Pancreas (tissue), 10 donors: Measurements from ENCODE around the gene LSM11. TPM values are rescaled to one million over a fixed set of nuclear protein-coding genes. Genes with fewer than 3 reads are reported as not detected.

ENCODE experiments used
- ATAC-seq, 4 donors: fragments of 200-7000 bp; cut with Tn5 transposase; one replicate each; pipeline versions ENCODE4 v1.8.0 to v1.9.1; 2020; ENCODE audit warnings: mild to moderate bottlenecking in 4 of 4, moderate library complexity in 4 of 4
- DNase-seq, 6 donors: peaks; one replicate each; pipeline ENCODE4 v3.0.0-alpha.2; 2020
- FAIRE-seq: peaks from 2 replicates; lab custom pipeline; 2012; peaks lifted over from hg19 to GRCh38; lab: Jason Lieb, UNC
- H3K27ac ChIP-seq, 4 donors: fragments of 200-600 bp; sonication (generic); 1 replicate in 3 of 4; 2 replicates in 1 of 4; pipeline versions ENCODE4 v1.5.0 to v1.8.0; 2020
- H3K27me3 ChIP-seq, 4 donors: fragments of 200-600 bp; one replicate each; pipeline ENCODE4 v1.8.0; 2021
- H3K36me3 ChIP-seq, 3 donors: fragments of 200-600 bp; sonication (generic) in 1 of 3; one replicate each; pipeline versions ENCODE4 v1.5.0 to v1.8.0; 2020 to 2021
- H3K4me1 ChIP-seq, 3 donors: fragments of 200-600 bp; one replicate each; pipeline ENCODE4 v1.8.0; 2021
- H3K4me3 ChIP-seq, 4 donors: fragments of 200-600 bp; sonication (generic) in 2 of 4; one replicate each; pipeline versions ENCODE4 v1.5.0 to v1.8.0; 2020 to 2021
- H3K9me3 ChIP-seq, 4 donors: fragments of 200-600 bp; one replicate each; pipeline ENCODE4 v1.8.0; 2021
- WGBS, 2 donors: extraction: QIAGEN DNeasy Blood & Tissue Kit; methylation state at CpG; one replicate each; pipeline ENCODE4 v1.1.7; 2013; 5-methylcytosine and 5-hydroxymethylcytosine counted together
- intact Hi-C, 3 donors: fragments of 100-400 bp; cut with DNase I; formaldehyde crosslinking; loops; one replicate each; pipeline versions ENCODE4 v1.11.1 to v1.14.2; 2022
- polyA plus RNA-seq, 2 donors: library from polyadenylated mRNA; stranded (reverse); fragments of 200-250 nt; gene quantifications; one replicate each; pipeline ENCODE4 v1.2.3, GENCODE V29; 2013
- total RNA-seq, 6 donors: library from RNA; stranded (reverse); fragmentation: NEBNext Ultra II Directional in 4 of 6; extraction: Animal tissue kit (Norgen Biotek cat#: 25700) in 4 of 6; gene quantifications; one replicate each; pipeline versions ENCODE4 v1.2.1 to v1.2.4, GENCODE V29; 2021 to 2023
- TF ChIP-seq, protein P1 (sequence below), 4 donors: fragments of 200-600 bp; sonication (generic) in 3 of 4; IDR thresholded peaks; one replicate each; pipeline versions ENCODE4 v1.5.0 to v1.8.0; 2021; ENCODE audit warnings: antibody characterized with exemption in 4 of 4
- donor health status: healthy with polysubstance abuse.
- donor health status: DM: no; HTN: no; CAD: no; lungs with moderate emphysema.
- donor health status: DM: no; HTN: no; CAD: no.
- donor health status: control.
- donor health status: control.
- donor health status: Bipolar disorder and iron deficiency.
- donor health status: DM: yes; HTN: yes; CAD: no.
- donor health status: DM: no; HTN: no; CAD: no.
- donor health status: DM: no; HTN: no; CAD: no.
- donor health status: DM: yes; HTN: yes; CAD: no.

LSM11 gene
- total and polyA plus RNA-seq, 8 donors, result 0.57 to 2.7 (median 1.6) TPM

DNA sequence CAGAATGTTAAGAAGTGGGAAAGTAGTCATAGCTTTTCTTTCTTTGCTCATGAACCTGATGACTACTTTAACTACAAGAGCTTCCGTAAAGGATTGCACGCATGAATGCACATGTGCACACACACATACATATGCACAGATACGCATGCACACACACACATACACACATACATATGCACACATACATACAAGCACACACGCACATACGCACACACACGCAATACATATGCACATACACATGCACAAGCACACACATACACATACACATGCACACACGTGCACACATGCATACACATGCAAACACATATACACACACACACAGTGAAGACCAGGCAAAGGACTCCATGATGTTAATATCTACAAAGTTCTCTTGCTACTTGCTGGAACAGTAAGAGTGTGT lies 22.9 kb downstream of the LSM11 start:
- Histone ChIP-seq H3K9me3 (no peaks in the 10 kb centered on the region), H3K36me3 (no peaks in the 10 kb centered on the region), H3K27me3 (no peaks in the 10 kb centered on the region), H3K4me3 (no peak overlapping the region), H3K27ac (no peak overlapping the region), H3K4me1 (no peaks in the 10 kb centered on the region)
- intact Hi-C loops, result no loop called here
- ATAC-seq, result no peak
- TF ChIP-seq, protein P1, sequence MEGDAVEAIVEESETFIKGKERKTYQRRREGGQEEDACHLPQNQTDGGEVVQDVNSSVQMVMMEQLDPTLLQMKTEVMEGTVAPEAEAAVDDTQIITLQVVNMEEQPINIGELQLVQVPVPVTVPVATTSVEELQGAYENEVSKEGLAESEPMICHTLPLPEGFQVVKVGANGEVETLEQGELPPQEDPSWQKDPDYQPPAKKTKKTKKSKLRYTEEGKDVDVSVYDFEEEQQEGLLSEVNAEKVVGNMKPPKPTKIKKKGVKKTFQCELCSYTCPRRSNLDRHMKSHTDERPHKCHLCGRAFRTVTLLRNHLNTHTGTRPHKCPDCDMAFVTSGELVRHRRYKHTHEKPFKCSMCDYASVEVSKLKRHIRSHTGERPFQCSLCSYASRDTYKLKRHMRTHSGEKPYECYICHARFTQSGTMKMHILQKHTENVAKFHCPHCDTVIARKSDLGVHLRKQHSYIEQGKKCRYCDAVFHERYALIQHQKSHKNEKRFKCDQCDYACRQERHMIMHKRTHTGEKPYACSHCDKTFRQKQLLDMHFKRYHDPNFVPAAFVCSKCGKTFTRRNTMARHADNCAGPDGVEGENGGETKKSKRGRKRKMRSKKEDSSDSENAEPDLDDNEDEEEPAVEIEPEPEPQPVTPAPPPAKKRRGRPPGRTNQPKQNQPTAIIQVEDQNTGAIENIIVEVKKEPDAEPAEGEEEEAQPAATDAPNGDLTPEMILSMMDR (IDR thresholded peaks at IDR 0.05), result no peak
- no peak for FAIRE-seq
- 86 to 91% methylated on average over 7 of the region's 7 CpGs for WGBS, 2 donors
- no peak for DNase-seq

DNA sequence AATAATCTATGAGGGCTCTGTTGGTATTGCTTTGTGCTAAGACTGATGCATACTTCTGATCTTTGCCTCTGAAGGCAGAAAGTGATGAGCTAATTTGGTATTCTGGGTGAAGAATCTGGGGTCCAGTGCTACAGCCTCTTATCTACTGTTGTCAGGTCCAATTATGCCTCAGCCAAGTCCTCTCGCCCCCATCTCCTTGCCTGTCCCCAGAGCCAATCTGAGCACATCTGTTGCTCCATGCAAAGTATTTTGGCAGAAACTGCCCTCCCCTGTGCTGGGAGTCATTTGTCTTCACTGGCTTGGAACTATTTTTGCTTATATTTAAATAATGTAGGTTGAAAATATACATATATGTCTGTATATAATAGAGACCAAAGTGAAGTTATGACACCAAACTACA lies 23.4 kb downstream of the LSM11 start:
- H3K4me1 ChIP-seq, result no peaks in the 10 kb centered on the region
- no peaks in the 10 kb centered on the region for H3K27me3 ChIP-seq
- no peaks in the 10 kb centered on the region for H3K9me3 ChIP-seq
- no peak overlapping the region for H3K27ac ChIP-seq
- H3K36me3 ChIP-seq, result no peaks in the 10 kb centered on the region
- ATAC-seq, result no peak
- no peak for DNase-seq
- FAIRE-seq, result no peak
- intact Hi-C loops, result no loop called here
- no peak overlapping the region for H3K4me3 ChIP-seq
- WGBS, 2 donors, result 59 to 61% methylated on average over 1 of the region's 1 CpG
- TF ChIP-seq, protein P1 (IDR thresholded peaks at IDR 0.05), result no peak

- H3K9me3 ChIP-seq, result no peaks in the 10 kb centered on the region
- DNase-seq, result no peak
- WGBS, 2 donors, result 79% methylated on average over 3 of the region's 3 CpGs
- FAIRE-seq, result no peak
- TF ChIP-seq, protein P1 (IDR thresholded peaks at IDR 0.05), result no peak
- no peaks in the 10 kb centered on the region for H3K27me3 ChIP-seq
- H3K4me1 ChIP-seq, result no peaks in the 10 kb centered on the region
- H3K27ac ChIP-seq, result no peak overlapping the region
- intact Hi-C loops, result no loop called here
- H3K4me3 ChIP-seq, result no peak overlapping the region
- ATAC-seq, result no peak
- no peaks in the 10 kb centered on the region for H3K36me3 ChIP-seq
These were observed 24.2 kb downstream of the LSM11 start for GRCh38 chr5:157767689-157768088.

DNA sequence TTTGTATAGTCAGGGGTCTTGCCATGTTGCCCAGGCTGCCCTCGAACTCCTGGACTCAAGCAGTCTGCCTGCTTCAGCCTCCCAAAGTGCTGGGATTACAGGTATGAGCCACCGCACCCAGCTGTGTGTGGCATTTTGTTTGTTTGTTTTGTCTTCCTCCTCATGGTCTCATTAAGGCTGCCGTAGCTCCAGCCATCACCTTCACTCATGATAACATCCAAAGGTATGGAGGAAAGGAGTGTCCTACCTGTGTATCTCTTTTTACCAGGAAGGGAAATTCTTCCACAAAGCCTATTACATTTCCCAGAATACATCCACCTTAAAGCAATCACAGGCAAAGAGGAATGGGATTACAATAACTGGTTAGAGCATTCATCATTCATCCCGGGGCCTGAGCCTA lies 27.2 kb downstream of the LSM11 start:
- Histone ChIP-seq H3K36me3 (no peaks in the 10 kb centered on the region), H3K4me1 (no peaks in the 10 kb centered on the region), H3K9me3 (no peaks in the 10 kb centered on the region), H3K27me3 (no peaks in the 10 kb centered on the region), H3K4me3 (no peak overlapping the region), H3K27ac (no peak overlapping the region)
- no peak for FAIRE-seq
- ATAC-seq, result no peak
- intact Hi-C loops, result no loop called here
- TF ChIP-seq, protein P1 (IDR thresholded peaks at IDR 0.05), result no peak
- no peak for DNase-seq
- 87 to 95% methylated on average over 4 of the region's 4 CpGs for WGBS, 2 donors

- H3K27me3 ChIP-seq, result no peaks in the 10 kb centered on the region
- DNase-seq (no peak), ATAC-seq (no peak), FAIRE-seq (no peak)
- WGBS, 2 donors, result 62 to 67% methylated on average over 10 of the region's 10 CpGs
- no peaks in the 10 kb centered on the region for H3K36me3 ChIP-seq
- no peak overlapping the region for H3K27ac ChIP-seq
- H3K9me3 ChIP-seq, result no peaks in the 10 kb centered on the region
- H3K4me1 ChIP-seq, result no peaks in the 10 kb centered on the region
- TF ChIP-seq, protein P1 (IDR thresholded peaks at IDR 0.05), result no peak
- no peak overlapping the region for H3K4me3 ChIP-seq
- intact Hi-C loops, result no loop called here
These were observed 28.6 kb downstream of the LSM11 start for GRCh38 chr5:157772127-157772526.
